ENCODE measurements around the gene SLC17A8.

DNA sequence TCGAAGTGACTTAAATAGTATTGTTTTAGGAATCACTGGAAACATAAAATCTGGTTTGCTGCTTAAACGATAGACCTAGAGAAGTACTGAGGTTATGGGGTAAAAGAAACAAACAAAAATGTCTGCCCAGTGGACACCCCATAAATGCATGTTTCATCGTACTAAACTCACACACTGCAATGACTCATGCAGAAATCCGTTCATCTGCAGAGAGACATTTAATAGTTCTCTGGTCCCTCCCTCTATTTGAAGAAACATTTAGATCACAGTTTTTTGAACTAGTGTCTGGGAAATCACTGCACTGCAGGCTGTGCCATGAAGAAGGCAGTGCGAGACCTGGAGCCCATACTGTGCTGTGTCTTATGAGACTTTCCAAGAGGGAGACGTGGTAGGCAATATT lies 25.5 kb downstream of the SLC17A8 start:
- TF ChIP-seq TAF1 (IDR thresholded peaks at IDR 0.05; ENCODE audit: low read depth, low read length) (no peak), POLR2A (IDR thresholded peaks at IDR 0.05; ENCODE audit: low read depth, low read length) (no peak)
